Keratinocyte (primary cell): ENCODE results near the gene POLD2. TPM values are rescaled to one million over a fixed set of nuclear protein-coding genes. Genes with fewer than 3 reads are reported as not detected.

Experiments
- DNase-seq: peaks from one replicate; pipeline ENCODE4 v3.0.0-alpha.2; 2011; ENCODE audit warnings: low read depth, missing footprints, low spot score
- FAIRE-seq: peaks from 2 replicates; lab custom pipeline; 2011; peaks lifted over from hg19 to GRCh38; lab: Jason Lieb, UNC
- H2AFZ ChIP-seq: 2 replicates; pipeline ENCODE4 v1.6.0; 2012; ENCODE audit warnings: low read length, control low read depth, inconsistent platforms; ENCODE audit not compliant: control insufficient read depth
- H3K27ac ChIP-seq: 2 replicates; pipeline ENCODE4 v1.5.1; 2011; ENCODE audit warnings: low read length; ENCODE audit not compliant: control insufficient read depth, insufficient read depth
- H3K27me3 ChIP-seq: 3 replicates; pipeline ENCODE4 v1.6.0; 2011; ENCODE audit warnings: low read length; ENCODE audit not compliant: control insufficient read depth, insufficient read depth; ENCODE audit errors: extremely low read depth
- H3K36me3 ChIP-seq, 2 experiments: 2 replicates in 1 of 2; 3 replicates in 1 of 2; pipeline ENCODE4 v1.5.1; 2011; ENCODE audit warnings: low read length in 2 of 2, mild to moderate bottlenecking in 1 of 2; ENCODE audit not compliant: control insufficient read depth in 2 of 2, insufficient read depth in 2 of 2; ENCODE audit errors: extremely low read depth in 1 of 2
- H3K4me1 ChIP-seq: 3 replicates; pipeline ENCODE4 v1.5.1; 2011; ENCODE audit warnings: low read length; ENCODE audit not compliant: control insufficient read depth, insufficient read depth; ENCODE audit errors: extremely low read depth
- H3K4me2 ChIP-seq: 3 replicates; pipeline ENCODE4 v1.6.0; 2011; ENCODE audit warnings: low read depth, low read length; ENCODE audit not compliant: control insufficient read depth, insufficient read depth; ENCODE audit errors: extremely low read depth
- H3K4me3 ChIP-seq, 3 experiments: fragments of 200-600 bp in 1 of 3; sonication (generic) in 1 of 3; 2 replicates in 2 of 3; 3 replicates in 1 of 3; pipeline ENCODE4 v1.5.1; 2011 to 2016; ENCODE audit warnings: low read length in 3 of 3, mild to moderate bottlenecking in 3 of 3, control low read depth in 2 of 3, inconsistent platforms in 1 of 3, low read depth in 1 of 3, mixed read lengths in 1 of 3, mixed run types in 1 of 3, moderate library complexity in 1 of 3; ENCODE audit not compliant: control insufficient read depth in 2 of 3, insufficient read depth in 2 of 3; ENCODE audit errors: extremely low read depth in 1 of 3
- H3K79me2 ChIP-seq: 2 replicates; pipeline ENCODE4 v1.6.0; 2012; ENCODE audit warnings: low read length; ENCODE audit not compliant: control insufficient read depth, insufficient read depth
- H3K9ac ChIP-seq: 3 replicates; pipeline ENCODE4 v1.6.0; 2011; ENCODE audit warnings: low read length; ENCODE audit not compliant: control insufficient read depth, insufficient read depth; ENCODE audit errors: extremely low read depth
- H3K9me1 ChIP-seq: 3 replicates; pipeline ENCODE4 v1.6.0; 2011; ENCODE audit warnings: low read length; ENCODE audit not compliant: control insufficient read depth, insufficient read depth; ENCODE audit errors: extremely low read depth
- H3K9me3 ChIP-seq: 2 replicates; pipeline ENCODE4 v1.5.1; 2012; ENCODE audit warnings: low read depth, low read length; ENCODE audit not compliant: control insufficient read depth
- H4K20me1 ChIP-seq: 3 replicates; pipeline ENCODE4 v1.6.0; 2011; ENCODE audit warnings: low read length; ENCODE audit not compliant: control insufficient read depth, insufficient read depth; ENCODE audit errors: extremely low read depth
- EZH2 ChIP-seq: IDR thresholded peaks from one replicate; pipeline ENCODE4 v1.6.1; 2012; ENCODE audit warnings: inconsistent platforms, mild to moderate bottlenecking, low read length, moderate library complexity
- dilution Hi-C: fragments of 300-500 bp; cut with MboI; formaldehyde crosslinking; loops from one replicate; pipeline ENCODE4 v1.7.0; 2020; ENCODE audit warnings: low sequenced_read_pairs; ENCODE audit not compliant: extremely low pct_ligation_motif_present
- polyA plus RNA-seq, 5 experiments: library from polyadenylated mRNA; depleted of rRNA in 3 of 5; stranded (reverse) in 3 of 5; stranded (forward) in 1 of 5; unstranded in 1 of 5; fragments of >200 nt; gene quantifications; 1 replicate in 1 of 5; 2 replicates in 3 of 5; 3 replicates in 1 of 5; pipeline versions ENCODE4 v1.2.1 to v1.2.3, GENCODE V29; 2011 to 2012; ENCODE audit warnings: missing spikeins in 2 of 5, low read depth in 1 of 5, low replicate concordance in 1 of 5
- TF ChIP-seq, protein P1 (sequence below), 3 experiments: IDR thresholded peaks in 1 of 3; conservative IDR thresholded peaks in 1 of 3; optimal IDR thresholded peaks in 1 of 3; 2 replicates in 2 of 3; 3 replicates in 1 of 3; pipeline versions ENCODE3 to v1.5.1; 2011; ENCODE audit warnings: low read length in 3 of 3, mild to moderate bottlenecking in 3 of 3, moderate library complexity in 2 of 3, control low read depth in 1 of 3, inconsistent platforms in 1 of 3; ENCODE audit not compliant: insufficient read depth in 2 of 3; ENCODE audit errors: extremely low read depth in 1 of 3

The POLD2 gene
- polyA plus RNA-seq, 1 donor (not counting 4 experiments of a cell fraction or from before 2014, with no cell fraction given): 158 TPM

DNA sequence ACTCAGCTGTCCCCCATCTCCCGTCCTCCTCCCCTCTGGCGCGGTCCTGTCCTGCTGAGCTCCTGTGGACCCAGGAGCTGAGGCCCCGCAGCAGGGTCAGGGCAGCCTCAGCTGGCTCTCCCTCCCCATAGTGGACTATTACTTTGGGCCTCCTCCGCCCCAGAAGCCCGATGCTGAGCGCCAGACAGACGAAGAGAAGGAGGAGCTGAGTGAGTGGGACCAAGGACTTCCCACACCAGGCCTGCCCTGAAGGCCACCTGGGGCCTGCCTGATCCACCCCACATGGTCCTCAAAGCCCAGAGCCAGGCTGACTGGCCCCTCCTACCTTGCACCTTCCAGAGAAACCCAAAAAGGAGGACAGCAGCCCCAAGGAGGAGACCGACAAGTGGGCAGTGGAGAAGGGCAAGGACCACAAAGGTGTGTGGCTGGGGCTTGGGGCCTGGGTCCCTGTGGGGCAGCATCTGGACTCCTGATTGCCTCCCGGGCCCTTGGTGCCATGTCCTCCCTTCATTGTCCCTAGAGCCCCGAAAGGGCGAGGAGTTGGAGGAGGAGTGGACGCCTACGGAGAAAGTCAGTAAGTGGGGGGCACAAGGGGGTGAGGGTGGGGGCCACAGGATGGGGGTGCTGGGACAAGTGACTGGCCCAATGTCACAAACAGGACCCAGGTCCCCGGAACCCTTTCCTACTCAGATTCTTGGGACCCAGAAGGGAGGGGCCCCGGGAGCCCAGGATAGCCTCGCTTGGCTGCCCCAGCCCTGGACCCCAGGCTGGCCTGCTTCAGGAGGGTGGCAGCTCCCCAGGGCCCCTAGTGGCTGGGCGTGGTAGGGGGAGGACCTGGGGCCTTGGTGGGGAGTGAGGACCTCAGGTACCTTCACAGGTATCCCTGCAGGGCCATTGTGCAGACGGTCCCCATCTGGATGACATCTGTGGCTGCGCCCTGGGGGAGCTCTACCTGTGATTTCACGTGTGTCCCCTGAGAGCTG is 14.3 kb downstream of the POLD2 start:
- no peak for TF ChIP-seq EZH2
- TF ChIP-seq, protein P1, sequence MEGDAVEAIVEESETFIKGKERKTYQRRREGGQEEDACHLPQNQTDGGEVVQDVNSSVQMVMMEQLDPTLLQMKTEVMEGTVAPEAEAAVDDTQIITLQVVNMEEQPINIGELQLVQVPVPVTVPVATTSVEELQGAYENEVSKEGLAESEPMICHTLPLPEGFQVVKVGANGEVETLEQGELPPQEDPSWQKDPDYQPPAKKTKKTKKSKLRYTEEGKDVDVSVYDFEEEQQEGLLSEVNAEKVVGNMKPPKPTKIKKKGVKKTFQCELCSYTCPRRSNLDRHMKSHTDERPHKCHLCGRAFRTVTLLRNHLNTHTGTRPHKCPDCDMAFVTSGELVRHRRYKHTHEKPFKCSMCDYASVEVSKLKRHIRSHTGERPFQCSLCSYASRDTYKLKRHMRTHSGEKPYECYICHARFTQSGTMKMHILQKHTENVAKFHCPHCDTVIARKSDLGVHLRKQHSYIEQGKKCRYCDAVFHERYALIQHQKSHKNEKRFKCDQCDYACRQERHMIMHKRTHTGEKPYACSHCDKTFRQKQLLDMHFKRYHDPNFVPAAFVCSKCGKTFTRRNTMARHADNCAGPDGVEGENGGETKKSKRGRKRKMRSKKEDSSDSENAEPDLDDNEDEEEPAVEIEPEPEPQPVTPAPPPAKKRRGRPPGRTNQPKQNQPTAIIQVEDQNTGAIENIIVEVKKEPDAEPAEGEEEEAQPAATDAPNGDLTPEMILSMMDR (optimal IDR thresholded peaks at IDR 0.05 in 1 of 3, IDR thresholded peaks at IDR 0.05 in 1 of 3, conservative IDR thresholded peaks at IDR 0.05 in 1 of 3; ENCODE audit: extremely low read depth in 1 of 3, insufficient read depth in 2 of 3, low read length in 3 of 3): peak in 1 of 3 experiments; percentile 13

GRCh38 chr7:44107961-44108767 is 15.2 kb downstream of the POLD2 start:
- Histone ChIP-seq H3K9me1 (no peaks in the 10 kb centered on the region), H3K9me3 (no peaks in the 10 kb centered on the region), H3K4me1 (peaks cover 11% of the 10 kb centered on the region), H3K79me2 (no peaks in the 10 kb centered on the region), H3K27ac (no peak overlapping the region), H2AFZ (no peak overlapping the region), H3K9ac (no peak overlapping the region), H3K4me3 (no peak overlapping the region), H3K36me3 (no peaks in the 10 kb centered on the region), H4K20me1 (no peaks in the 10 kb centered on the region), H3K27me3 (peaks cover 11% of the 10 kb centered on the region), H3K4me2 (no peak overlapping the region)
- dilution Hi-C loops: no loop called here
- TF ChIP-seq EZH2: no peak
- TF ChIP-seq, protein P1 (optimal IDR thresholded peaks at IDR 0.05 in 1 of 3, IDR thresholded peaks at IDR 0.05 in 1 of 3, conservative IDR thresholded peaks at IDR 0.05 in 1 of 3; ENCODE audit: extremely low read depth in 1 of 3, insufficient read depth in 2 of 3, low read length in 3 of 3): no peak
- FAIRE-seq (no peak), DNase-seq (no peak)

More for the DNA sequence above, 14.3 kb downstream of the POLD2 start:
- no peaks in the 10 kb centered on the region for H3K9me3 ChIP-seq
- H2AFZ ChIP-seq: no peak overlapping the region
- no peaks in the 10 kb centered on the region for H3K79me2 ChIP-seq
- H3K27ac ChIP-seq: no peak overlapping the region
- DNase-seq: no peak
- peaks cover 11% of the 10 kb centered on the region for H3K27me3 ChIP-seq
- dilution Hi-C loops: no loop called here
- H3K4me2 ChIP-seq: no peak overlapping the region
- H4K20me1 ChIP-seq: no peaks in the 10 kb centered on the region
- no peak overlapping the region for H3K9ac ChIP-seq
- H3K4me3 ChIP-seq: no peak overlapping the region
- no peak for FAIRE-seq
- peaks cover 10% of the 10 kb centered on the region for H3K4me1 ChIP-seq
- H3K9me1 ChIP-seq: no peaks in the 10 kb centered on the region
- no peaks in the 10 kb centered on the region for H3K36me3 ChIP-seq
